ENCODE data around the gene ARHGAP29. TPM values are rescaled to one million over a fixed set of nuclear protein-coding genes. Genes with fewer than 3 reads are reported as not detected.
"Not testable (repeated sequence)": the region's sequence is repeated elsewhere in the genome, so short reads cannot be mapped to it uniquely, and the experiment has no call there.

Gene ARHGAP29
- total and polyA plus RNA-seq, 12 donors, result 5.3 to 16.7 (median 10.4) TPM

- Histone ChIP-seq H3K4me1 (replicated peaks in 1 of 2) (no peaks in the 10 kb centered on the region), H3K27ac (no peak overlapping the region), H3K9me3 (replicated peaks in 1 of 3) (no peaks in the 10 kb centered on the region), H3K36me3 (replicated peaks in 1 of 2) (no peaks in the 10 kb centered on the region), H3K27me3 (no peaks in the 10 kb centered on the region), H3K4me3 (no peak overlapping the region)
- no peak for DNase-seq
- WGBS, 4 donors, result 82 to 90% (median 84%) methylated on average over 3 of the region's 3 CpGs
- no peak for TF ChIP-seq POLR2A (IDR thresholded peaks at IDR 0.05)
- TF ChIP-seq, protein P1, sequence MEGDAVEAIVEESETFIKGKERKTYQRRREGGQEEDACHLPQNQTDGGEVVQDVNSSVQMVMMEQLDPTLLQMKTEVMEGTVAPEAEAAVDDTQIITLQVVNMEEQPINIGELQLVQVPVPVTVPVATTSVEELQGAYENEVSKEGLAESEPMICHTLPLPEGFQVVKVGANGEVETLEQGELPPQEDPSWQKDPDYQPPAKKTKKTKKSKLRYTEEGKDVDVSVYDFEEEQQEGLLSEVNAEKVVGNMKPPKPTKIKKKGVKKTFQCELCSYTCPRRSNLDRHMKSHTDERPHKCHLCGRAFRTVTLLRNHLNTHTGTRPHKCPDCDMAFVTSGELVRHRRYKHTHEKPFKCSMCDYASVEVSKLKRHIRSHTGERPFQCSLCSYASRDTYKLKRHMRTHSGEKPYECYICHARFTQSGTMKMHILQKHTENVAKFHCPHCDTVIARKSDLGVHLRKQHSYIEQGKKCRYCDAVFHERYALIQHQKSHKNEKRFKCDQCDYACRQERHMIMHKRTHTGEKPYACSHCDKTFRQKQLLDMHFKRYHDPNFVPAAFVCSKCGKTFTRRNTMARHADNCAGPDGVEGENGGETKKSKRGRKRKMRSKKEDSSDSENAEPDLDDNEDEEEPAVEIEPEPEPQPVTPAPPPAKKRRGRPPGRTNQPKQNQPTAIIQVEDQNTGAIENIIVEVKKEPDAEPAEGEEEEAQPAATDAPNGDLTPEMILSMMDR (IDR thresholded peaks at IDR 0.05), result no peak
- intact Hi-C loops (cut with DNase I), result no loop called here
These were observed 68.3 kb downstream of the ARHGAP29 start for GRCh38 chr1:94169126-94169525.

- intact Hi-C loops (cut with DNase I), result no loop called here
- H3K36me3 ChIP-seq (replicated peaks in 1 of 2), result no peaks in the 10 kb centered on the region
- no peaks in the 10 kb centered on the region for H3K27me3 ChIP-seq
- no peak overlapping the region for H3K27ac ChIP-seq
- peaks cover 0 to 4% of the 10 kb centered on the region in 2 donors for H3K4me1 ChIP-seq (replicated peaks in 1 of 2)
- TF ChIP-seq, protein P1 (IDR thresholded peaks at IDR 0.05), result no peak
- no peak for TF ChIP-seq POLR2A (IDR thresholded peaks at IDR 0.05)
- no peak overlapping the region for H3K4me3 ChIP-seq
- DNase-seq, result no peak
- 84 to 90% (median 88%) methylated on average over 5 of the region's 5 CpGs for WGBS, 4 donors
- H3K9me3 ChIP-seq (replicated peaks in 1 of 3), result no peaks in the 10 kb centered on the region
These were observed 71.5 kb downstream of the ARHGAP29 start for GRCh38 chr1:94165843-94166242.

DNA sequence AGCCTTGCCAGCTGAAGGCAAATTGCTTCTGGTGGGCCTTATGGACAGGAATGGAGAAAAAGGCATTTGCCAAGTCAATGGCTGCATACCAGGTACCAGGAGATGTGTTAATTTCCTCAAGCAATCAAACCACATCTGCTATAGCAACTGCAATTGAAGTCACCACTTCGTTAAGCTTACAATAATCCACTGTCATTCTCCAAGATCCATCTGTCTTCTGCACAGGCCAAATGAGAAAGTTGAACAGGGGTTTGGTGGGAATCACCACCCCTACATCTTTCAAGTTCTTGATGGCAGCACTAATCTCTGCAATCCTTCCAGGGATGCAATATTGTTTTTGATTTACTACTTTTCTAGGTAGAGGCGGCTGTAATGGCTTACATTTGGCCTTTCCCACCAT, 72.5 kb downstream of the ARHGAP29 start:
- H3K36me3 ChIP-seq (replicated peaks in 1 of 2); DNase-seq; H3K4me1 ChIP-seq (replicated peaks in 1 of 2); H3K9me3 ChIP-seq (replicated peaks in 1 of 3); intact Hi-C loops (cut with DNase I); H3K4me3 ChIP-seq; H3K27me3 ChIP-seq; H3K27ac ChIP-seq: not testable (repeated sequence)
- 64 to 89% (median 71%) methylated on average over 2 of the region's 2 CpGs for WGBS, 4 donors

DNA sequence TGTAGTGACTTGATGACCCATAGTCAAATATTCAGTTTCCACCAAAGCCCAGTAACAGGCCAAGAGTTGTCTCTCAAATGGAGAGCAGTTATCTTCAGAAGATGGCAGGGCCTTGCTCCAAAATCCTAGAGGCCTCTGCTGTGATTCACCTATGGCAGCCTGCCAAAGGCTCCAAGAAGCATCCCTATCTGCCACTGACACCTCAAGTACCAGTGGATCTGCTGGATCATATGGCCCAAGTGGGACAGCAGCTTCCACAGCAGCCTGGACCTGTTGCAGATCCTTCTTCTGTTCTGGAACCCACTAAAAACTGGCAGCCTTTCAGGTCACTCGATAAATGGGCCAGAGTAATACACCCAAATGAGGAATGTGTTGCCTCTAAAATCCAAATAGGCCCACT, 73.3 kb downstream of the ARHGAP29 start:
- H3K27me3 ChIP-seq; H3K36me3 ChIP-seq (replicated peaks in 1 of 2); intact Hi-C loops (cut with DNase I); H3K4me3 ChIP-seq; H3K27ac ChIP-seq; DNase-seq; H3K9me3 ChIP-seq (replicated peaks in 1 of 3); H3K4me1 ChIP-seq (replicated peaks in 1 of 2): not testable (repeated sequence)
- 84 to 100% (median 88%) methylated on average over 1 of the region's 1 CpG; no CpG with 5 or more reads in 1 of the 4 donors for WGBS, 4 donors

DNA sequence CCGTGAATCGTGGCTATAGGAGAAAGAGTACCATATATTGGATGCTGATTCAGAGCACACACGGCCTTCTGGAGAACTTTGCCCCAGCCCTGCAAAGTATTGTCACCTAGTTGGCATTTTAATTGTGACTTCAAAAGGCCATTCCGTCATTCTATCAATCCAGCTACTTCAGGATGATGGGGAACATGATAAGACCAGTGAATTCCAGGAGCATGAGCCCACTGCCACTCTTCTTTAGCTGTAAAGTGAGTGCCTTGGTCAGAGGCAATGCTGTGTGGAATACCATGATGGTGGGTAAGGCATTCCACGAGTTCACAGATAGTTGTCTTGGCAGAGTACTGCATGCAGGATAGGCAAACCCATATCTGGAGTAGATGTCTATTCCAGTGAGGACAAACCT, 74.1 kb downstream of the ARHGAP29 start:
- H3K4me3 ChIP-seq; H3K27ac ChIP-seq; H3K4me1 ChIP-seq (replicated peaks in 1 of 2); intact Hi-C loops (cut with DNase I); H3K36me3 ChIP-seq (replicated peaks in 1 of 2); H3K27me3 ChIP-seq; DNase-seq; H3K9me3 ChIP-seq (replicated peaks in 1 of 3): not testable (repeated sequence)
- 77 to 88% (median 82%) methylated on average over 5 of the region's 5 CpGs for WGBS, 4 donors

DNA sequence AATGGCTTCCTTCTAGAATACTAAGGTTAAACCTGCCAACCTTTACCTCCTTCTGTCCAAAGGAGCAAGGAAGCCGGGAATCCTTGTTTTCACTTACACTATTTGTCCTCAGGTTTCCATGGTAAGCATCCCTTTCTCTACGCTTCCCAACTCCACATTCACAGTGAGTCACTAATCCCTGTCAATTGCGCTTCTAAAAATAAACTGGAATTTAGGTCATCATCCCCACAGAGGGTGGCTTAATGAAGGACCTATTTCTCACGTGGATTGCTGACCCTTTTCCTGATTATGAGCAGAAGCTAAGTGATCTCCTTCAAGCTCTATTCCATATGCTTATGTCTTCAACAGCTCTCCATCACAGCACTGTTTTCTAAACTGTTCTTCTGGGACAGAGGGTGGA, 76.6 kb downstream of the ARHGAP29 start:
- intact Hi-C loops (cut with DNase I), result no loop called here
- Histone ChIP-seq H3K27me3 (no peaks in the 10 kb centered on the region), H3K4me3 (no peak overlapping the region)

More for the DNA sequence above, 76.6 kb downstream of the ARHGAP29 start:
- Histone ChIP-seq H3K36me3 (replicated peaks in 1 of 2) (no peaks in the 10 kb centered on the region), H3K27ac (no peak overlapping the region), H3K9me3 (replicated peaks in 1 of 3) (peaks cover 0 to 6% (median 0%) of the 10 kb centered on the region in 3 donors), H3K4me1 (replicated peaks in 1 of 2) (peaks cover 0 to 8% of the 10 kb centered on the region in 2 donors)
- DNase-seq, result no peak
- WGBS, 4 donors, result 28 to 35% (median 30%) methylated on average over 4 of the region's 4 CpGs
- TF ChIP-seq, protein P1 (IDR thresholded peaks at IDR 0.05), result no peak
- TF ChIP-seq POLR2A (IDR thresholded peaks at IDR 0.05), result no peak

Data from adrenal gland (tissue), 12 donors.